Astrocyte of the cerebellum (primary cell): ENCODE data around the gene E2F3.

Experiments
- DNase-seq: peaks from one replicate; pipeline ENCODE4 v3.0.0-alpha.2; 2011; ENCODE audit warnings: low read depth
- H3K4me3 ChIP-seq: 2 replicates; pipeline ENCODE4 v1.5.1; 2011; ENCODE audit warnings: mild to moderate bottlenecking, low read depth, low read length, moderate library complexity
- in situ Hi-C: cut with HindIII; loops from 2 replicates; pipeline ENCODE4 v1.10.0; 2017; ENCODE audit warnings: low sequenced_read_pairs
- TF ChIP-seq, protein P1 (sequence below): IDR thresholded peaks from 2 replicates; pipeline ENCODE4 v1.5.1; 2012; ENCODE audit warnings: low read length, low read depth, moderate library complexity, mild to moderate bottlenecking; ENCODE audit errors: missing control alignments

Gene E2F3

DNA sequence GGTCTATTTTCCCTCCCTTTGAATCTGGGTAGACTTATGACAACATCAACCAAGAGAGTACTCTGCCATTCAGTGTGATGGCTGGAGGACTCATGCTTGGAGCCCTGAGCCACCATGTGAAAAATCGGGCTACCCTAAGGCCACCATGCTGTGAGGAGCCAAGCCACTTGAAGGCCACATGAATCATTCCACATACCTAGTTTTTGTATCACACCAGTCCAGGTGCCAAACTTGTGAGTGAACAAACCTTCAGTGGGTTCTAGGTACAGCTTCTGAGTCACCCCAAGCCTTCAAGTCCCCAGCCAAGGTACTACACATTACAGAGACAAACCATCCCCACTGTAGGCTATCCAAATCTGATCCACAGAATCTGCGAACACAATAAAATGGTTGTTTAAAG lies 37.4 kb upstream of the E2F3 start:
- TF ChIP-seq, protein P1, sequence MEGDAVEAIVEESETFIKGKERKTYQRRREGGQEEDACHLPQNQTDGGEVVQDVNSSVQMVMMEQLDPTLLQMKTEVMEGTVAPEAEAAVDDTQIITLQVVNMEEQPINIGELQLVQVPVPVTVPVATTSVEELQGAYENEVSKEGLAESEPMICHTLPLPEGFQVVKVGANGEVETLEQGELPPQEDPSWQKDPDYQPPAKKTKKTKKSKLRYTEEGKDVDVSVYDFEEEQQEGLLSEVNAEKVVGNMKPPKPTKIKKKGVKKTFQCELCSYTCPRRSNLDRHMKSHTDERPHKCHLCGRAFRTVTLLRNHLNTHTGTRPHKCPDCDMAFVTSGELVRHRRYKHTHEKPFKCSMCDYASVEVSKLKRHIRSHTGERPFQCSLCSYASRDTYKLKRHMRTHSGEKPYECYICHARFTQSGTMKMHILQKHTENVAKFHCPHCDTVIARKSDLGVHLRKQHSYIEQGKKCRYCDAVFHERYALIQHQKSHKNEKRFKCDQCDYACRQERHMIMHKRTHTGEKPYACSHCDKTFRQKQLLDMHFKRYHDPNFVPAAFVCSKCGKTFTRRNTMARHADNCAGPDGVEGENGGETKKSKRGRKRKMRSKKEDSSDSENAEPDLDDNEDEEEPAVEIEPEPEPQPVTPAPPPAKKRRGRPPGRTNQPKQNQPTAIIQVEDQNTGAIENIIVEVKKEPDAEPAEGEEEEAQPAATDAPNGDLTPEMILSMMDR: no peak
- in situ Hi-C loops: no loop called here
- no peak for DNase-seq
- H3K4me3 ChIP-seq: no peak overlapping the region

DNA sequence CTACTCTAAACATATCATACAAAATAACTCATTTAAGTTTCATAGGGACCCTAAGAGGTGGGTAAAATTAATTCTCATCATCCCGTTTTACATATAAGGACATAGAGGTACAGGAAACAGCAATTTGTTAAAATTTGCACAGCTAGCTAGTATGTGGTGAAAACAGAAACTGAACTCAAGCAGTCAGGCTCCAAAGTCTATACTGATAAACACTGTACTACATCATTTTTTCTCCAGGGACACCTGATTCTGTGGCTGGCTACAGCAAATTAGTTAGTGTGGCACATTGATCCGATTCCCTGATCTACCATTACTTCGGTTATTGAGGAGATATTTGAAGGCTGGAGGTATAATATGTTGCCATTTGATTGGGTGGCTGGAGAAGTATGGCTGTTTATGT lies 36.2 kb upstream of the E2F3 start:
- TF ChIP-seq, protein P1: no peak
- no peak overlapping the region for H3K4me3 ChIP-seq
- DNase-seq: no peak
- in situ Hi-C loops: no loop called here

DNA sequence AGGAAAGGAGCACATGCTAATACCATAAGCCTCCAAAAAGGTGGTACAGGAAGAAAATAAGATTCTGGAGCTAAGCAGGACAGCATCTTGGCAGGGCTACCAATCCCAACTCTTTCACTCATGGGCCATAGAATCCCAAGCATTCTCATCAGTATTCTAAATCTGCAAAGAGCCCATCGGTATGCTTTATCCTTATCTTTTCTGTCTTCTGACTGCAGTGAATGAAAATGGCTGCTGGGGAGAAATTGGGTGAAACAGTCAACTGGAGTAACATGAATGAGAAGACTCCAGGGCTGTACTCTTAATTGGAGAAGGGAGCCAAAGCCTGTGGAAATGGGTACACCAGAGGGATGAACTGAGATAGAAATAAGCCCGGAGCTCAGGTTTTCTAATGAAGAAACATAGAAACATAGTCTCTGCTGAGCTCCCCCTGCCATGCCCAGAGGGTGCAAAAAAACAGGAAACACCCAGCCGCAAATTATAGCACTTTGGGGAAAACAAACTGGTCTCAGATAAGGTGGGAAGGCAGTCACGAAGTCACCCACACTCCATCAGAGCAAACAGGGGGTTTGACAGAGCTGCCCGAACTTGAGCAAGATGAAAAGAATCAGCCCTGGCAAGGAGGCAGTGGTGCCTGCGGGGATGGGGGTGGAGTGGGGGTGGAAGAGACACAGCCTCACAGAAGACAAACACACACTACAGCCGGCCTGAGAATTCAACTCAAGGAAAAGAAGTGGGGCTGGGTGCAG lies 35.4 kb upstream of the E2F3 start:
- TF ChIP-seq, protein P1: no peak
- DNase-seq: no peak
- H3K4me3 ChIP-seq: no peak overlapping the region

DNA sequence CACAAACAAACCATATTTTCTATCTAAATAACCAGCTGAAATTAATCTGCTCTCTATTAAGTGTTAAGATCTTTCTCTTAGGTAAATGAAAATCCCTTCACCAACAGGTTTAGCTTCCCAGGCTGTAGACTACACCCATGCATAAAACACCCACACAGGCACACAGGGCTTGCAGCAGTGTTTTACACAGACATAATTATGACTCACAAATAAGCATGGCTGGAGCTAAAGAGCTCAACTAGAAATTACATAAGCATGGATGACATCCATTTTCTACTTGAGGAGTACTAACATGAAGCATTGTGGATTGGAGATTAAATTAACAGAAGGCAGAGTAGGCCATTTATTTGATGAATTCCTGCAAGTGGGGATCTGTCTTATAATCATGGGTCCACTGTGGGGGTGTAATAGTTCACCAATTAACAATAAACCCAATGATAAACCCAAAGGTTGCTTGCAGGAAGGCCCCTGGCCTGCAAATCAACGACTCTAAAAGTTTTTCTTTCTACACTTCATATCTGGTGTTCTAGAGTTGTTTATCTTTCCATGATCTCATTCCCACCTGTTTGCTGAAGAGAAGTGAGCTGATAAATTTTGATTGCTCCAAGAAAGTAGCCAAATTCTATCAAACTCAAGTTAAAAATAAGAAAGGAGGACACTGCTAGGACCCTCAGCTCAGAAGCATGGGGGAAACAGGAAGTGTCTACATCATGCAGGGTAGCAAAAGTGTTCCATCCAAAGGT lies 33.8 kb upstream of the E2F3 start:
- no peak overlapping the region for H3K4me3 ChIP-seq
- TF ChIP-seq, protein P1: no peak
- no peak for DNase-seq
- in situ Hi-C loops: no loop called here

More for the DNA sequence above, 35.4 kb upstream of the E2F3 start:
- in situ Hi-C loops: no loop called here

DNA sequence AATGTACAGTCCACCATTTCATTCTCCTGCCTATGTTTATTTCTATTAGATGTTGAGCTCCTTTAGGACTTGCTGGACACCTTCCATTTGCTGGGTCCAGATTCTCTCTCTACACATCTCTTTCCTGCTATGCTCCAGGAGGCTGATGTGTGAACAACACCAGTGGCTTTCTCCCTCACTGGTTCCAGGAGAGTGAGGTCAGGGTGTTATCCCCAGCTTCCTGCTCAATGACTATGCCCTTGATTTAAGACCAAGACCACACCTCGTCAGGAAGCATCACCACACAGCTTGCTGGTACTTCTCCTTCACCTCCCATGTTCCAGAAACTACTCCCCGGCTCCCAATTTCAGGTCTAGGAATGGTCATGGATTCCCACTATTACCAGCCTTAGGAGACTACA lies 31.3 kb upstream of the E2F3 start:
- in situ Hi-C loops: no loop called here
- no peak overlapping the region for H3K4me3 ChIP-seq
- no peak for DNase-seq
- TF ChIP-seq, protein P1: no peak

DNA sequence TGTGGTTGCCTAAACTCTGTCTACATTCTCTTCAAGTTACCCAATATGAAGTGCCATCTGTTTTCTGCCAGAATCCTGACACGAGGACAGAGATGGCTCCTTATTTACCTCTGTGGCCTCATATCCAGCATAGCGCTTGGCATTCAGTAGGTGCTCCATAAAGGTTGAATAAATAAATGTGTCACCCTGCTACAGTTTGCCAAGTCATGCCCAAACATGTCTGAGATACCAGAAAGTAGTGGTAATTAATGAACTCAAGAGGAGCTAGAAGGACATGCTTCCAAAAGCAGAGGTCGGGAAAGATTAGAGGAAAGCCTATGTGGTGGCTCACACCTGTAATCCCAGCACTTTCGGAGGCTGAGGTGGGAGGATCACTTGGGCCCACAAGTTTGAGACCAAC lies 30.9 kb upstream of the E2F3 start:
- no peak for DNase-seq
- TF ChIP-seq, protein P1: no peak
- H3K4me3 ChIP-seq: no peak overlapping the region
- in situ Hi-C loops: no loop called here
